ENCODE measurements around the gene TNN. TPM values are rescaled to one million over a fixed set of nuclear protein-coding genes. Genes with fewer than 3 reads are reported as not detected.

Gene TNN
- total and polyA plus RNA-seq, 12 donors, result 0.11 to 0.50 (median 0.23) TPM; not detected in 2

- TF ChIP-seq CTCF (IDR thresholded peaks at IDR 0.05) (no peak), POLR2A (IDR thresholded peaks at IDR 0.05) (no peak)
- peak overlapping the region; percentile 36 to 90 (median 74) for H3K4me3 ChIP-seq
- peaks cover 7 to 12% of the 10 kb centered on the region in 2 donors for H3K4me1 ChIP-seq (replicated peaks in 1 of 2)
- intact Hi-C loops (cut with DNase I), result no loop called here
- WGBS, 4 donors, result 15 to 35% (median 26%) methylated on average over 7 of the region's 7 CpGs
- H3K36me3 ChIP-seq (replicated peaks in 1 of 2), result no peaks in the 10 kb centered on the region
- no peaks in the 10 kb centered on the region for H3K9me3 ChIP-seq (replicated peaks in 1 of 3)
- peak in 3 of 7 donors; percentile 21 to 32 (median 28) for DNase-seq
- no peaks in the 10 kb centered on the region for H3K27me3 ChIP-seq
- peak overlapping the region in 4 of 5 donors; percentile 50 to 92 (median 82) for H3K27ac ChIP-seq
Measured at GRCh38 chr1:175191659-175192058, 124.0 kb downstream of the TNN start.

- no peaks in the 10 kb centered on the region for H3K27me3 ChIP-seq
- H3K9me3 ChIP-seq (replicated peaks in 1 of 3), result no peaks in the 10 kb centered on the region
- H3K36me3 ChIP-seq (replicated peaks in 1 of 2), result no peaks in the 10 kb centered on the region
- H3K4me3 ChIP-seq, result peak overlapping the region; percentile 36 to 90 (median 74)
- peak overlapping the region; percentile 11 to 92 (median 81) for H3K27ac ChIP-seq
- 0 to 3% (median 0%) methylated on average over 14 to 17 of the region's 17 CpGs for WGBS, 4 donors
- intact Hi-C loops (cut with DNase I), result no loop called here
- TF ChIP-seq POLR2A (IDR thresholded peaks at IDR 0.05), result no peak
- no peak for TF ChIP-seq CTCF (IDR thresholded peaks at IDR 0.05)
- DNase-seq, result peak; percentile 38 to 79 (median 70)
- H3K4me1 ChIP-seq (replicated peaks in 1 of 2), result peaks cover 7 to 12% of the 10 kb centered on the region in 2 donors
Measured at GRCh38 chr1:175192111-175192629, 124.5 kb downstream of the TNN start.

GRCh38 chr1:175192630-175193526 lies 125.2 kb downstream of the TNN start, which contains the start of gene KIAA0040:
TSS of gene KIAA0040 (minus strand) at chr1:175192776. CDS start at chr1:175161013, 31,763 bp downstream.
- H3K27me3 ChIP-seq, result no peaks in the 10 kb centered on the region
- H3K36me3 ChIP-seq (replicated peaks in 1 of 2), result no peaks in the 10 kb centered on the region
- H3K4me1 ChIP-seq (replicated peaks in 1 of 2), result peaks cover 7 to 12% of the 10 kb centered on the region in 2 donors
- peak within 1 kb of the TSS; percentile 11 to 92 (median 81) for H3K27ac ChIP-seq
- no peak for TF ChIP-seq CTCF (IDR thresholded peaks at IDR 0.05)
- TF ChIP-seq POLR2A (IDR thresholded peaks at IDR 0.05), result peak in 1 of 2 donors; percentile 38
- H3K9me3 ChIP-seq (replicated peaks in 1 of 3), result no peaks in the 10 kb centered on the region
- WGBS, 4 donors, result 5 to 10% (median 6%) methylated on average over 28 to 62 of the region's 62 CpGs
- intact Hi-C loops (cut with DNase I), result no loop called here
- peak within 1 kb of the TSS; percentile 36 to 90 (median 74) for H3K4me3 ChIP-seq
- DNase-seq, result peak; percentile 64 to 86 (median 80)

GRCh38 chr1:175193527-175193910 lies 125.9 kb downstream of the TNN start:
- Histone ChIP-seq H3K27ac (peak overlapping the region in 4 of 5 donors; percentile 48 to 92 (median 82)), H3K36me3 (replicated peaks in 1 of 2) (no peaks in the 10 kb centered on the region), H3K27me3 (no peaks in the 10 kb centered on the region), H3K4me3 (peak overlapping the region in 1 of 4 donors; percentile 71), H3K9me3 (replicated peaks in 1 of 3) (no peaks in the 10 kb centered on the region), H3K4me1 (replicated peaks in 1 of 2) (peaks cover 7 to 12% of the 10 kb centered on the region in 2 donors)
- 74 to 91% (median 84%) methylated on average over 4 of the region's 4 CpGs for WGBS, 4 donors
- no peak for DNase-seq
- intact Hi-C loops (cut with DNase I), result no loop called here
- TF ChIP-seq CTCF (IDR thresholded peaks at IDR 0.05), result no peak
- no peak for TF ChIP-seq POLR2A (IDR thresholded peaks at IDR 0.05)
